TTC549 (cell line): Measurements from ENCODE around the gene PEX10.

Experiments used
- FAIRE-seq: peaks from 2 replicates; lab custom pipeline; 2012; peaks lifted over from hg19 to GRCh38; lab: Jason Lieb, UNC

PEX10 gene

GRCh38 chr1:2374252-2375155 is 37.9 kb downstream of the PEX10 start:
- no peak for FAIRE-seq

GRCh38 chr1:2373551-2374251 is 38.7 kb downstream of the PEX10 start:
- FAIRE-seq: no peak

GRCh38 chr1:2372551-2373490 is 39.5 kb downstream of the PEX10 start:
- FAIRE-seq: no peak

- no peak for FAIRE-seq
These were observed 44.2 kb downstream of the PEX10 start for GRCh38 chr1:2368053-2368744.

GRCh38 chr1:2363847-2364513 is 48.4 kb downstream of the PEX10 start:
- no peak for FAIRE-seq

GRCh38 chr1:2360588-2361364 is 51.6 kb downstream of the PEX10 start:
- no peak for FAIRE-seq

- no peak for FAIRE-seq
These were observed 53.4 kb downstream of the PEX10 start for GRCh38 chr1:2358651-2359640.

- FAIRE-seq: no peak
These were observed 54.3 kb downstream of the PEX10 start for GRCh38 chr1:2358072-2358471.

GRCh38 chr1:2356911-2357845 is 55.2 kb downstream of the PEX10 start:
- no peak for FAIRE-seq

- FAIRE-seq: no peak
These were observed 56.0 kb downstream of the PEX10 start for GRCh38 chr1:2356401-2356800.

GRCh38 chr1:2355373-2356261 is 56.7 kb downstream of the PEX10 start:
- no peak for FAIRE-seq

- FAIRE-seq: no peak
These were observed 57.6 kb downstream of the PEX10 start for GRCh38 chr1:2354511-2355372.
